Mucosa of descending colon (tissue), 3 donors: Measurements from ENCODE around the gene DGAT2. TPM values are rescaled to one million over a fixed set of nuclear protein-coding genes. Genes with fewer than 3 reads are reported as not detected.
A peak's percentile ranks its signal among the peaks of the same experiment; 100 is the strongest.

Experiments used
- ATAC-seq: fragments of 200-7000 bp; cut with Tn5 transposase; one replicate; pipeline ENCODE4 v1.9.1; 2020; ENCODE audit warnings: mild to moderate bottlenecking, moderate library complexity
- DNase-seq, 3 donors: peaks; one replicate each; pipeline ENCODE4 v3.0.0-alpha.2; 2020
- H3K36me3 ChIP-seq: fragments of 200-600 bp; one replicate; pipeline ENCODE4 v1.8.0; 2021; ENCODE audit warnings: low read depth, mild to moderate bottlenecking
- H3K4me1 ChIP-seq: fragments of 200-600 bp; one replicate; pipeline ENCODE4 v1.8.0; 2021; ENCODE audit warnings: low read depth, mild to moderate bottlenecking
- H3K4me3 ChIP-seq: fragments of 200-600 bp; one replicate; pipeline ENCODE4 v1.8.0; 2021; ENCODE audit warnings: mild to moderate bottlenecking
- H3K9me3 ChIP-seq: fragments of 200-600 bp; one replicate; pipeline ENCODE4 v1.8.0; 2021; ENCODE audit warnings: mild to moderate bottlenecking
- CTCF ChIP-seq: fragments of 200-600 bp; IDR thresholded peaks from one replicate; pipeline ENCODE4 v1.8.0; 2022; ENCODE audit warnings: antibody characterized with exemption, mild to moderate bottlenecking
- intact Hi-C, 2 donors: fragments of 100-400 bp; cut with DNase I in 1 of 2; cut with micrococcal nuclease in 1 of 2; formaldehyde crosslinking; loops; one replicate each; pipeline versions ENCODE4 v1.11.0 to v1.11.1; 2022; cut with DNase I, micrococcal nuclease
- total RNA-seq, 3 donors: library from RNA; stranded (reverse); fragmentation: NEBNext Ultra II Directional in 2 of 3; extraction: Animal tissue kit (Norgen Biotek cat#: 25700) in 2 of 3; gene quantifications; one replicate each; pipeline versions ENCODE4 v1.2.1 to v1.2.4, GENCODE V29; 2021 to 2023
- donor health status: DM: no; HTN: no; CAD: no; lungs with moderate emphysema.
- donor health status: DM: no; HTN: no; CAD: no.
- donor health status: DM: no; HTN: yes; CAD: no.

DGAT2 gene
- total RNA-seq, 3 donors from 2014 or later: 3.4 to 4.2 (median 3.5) TPM

DNA sequence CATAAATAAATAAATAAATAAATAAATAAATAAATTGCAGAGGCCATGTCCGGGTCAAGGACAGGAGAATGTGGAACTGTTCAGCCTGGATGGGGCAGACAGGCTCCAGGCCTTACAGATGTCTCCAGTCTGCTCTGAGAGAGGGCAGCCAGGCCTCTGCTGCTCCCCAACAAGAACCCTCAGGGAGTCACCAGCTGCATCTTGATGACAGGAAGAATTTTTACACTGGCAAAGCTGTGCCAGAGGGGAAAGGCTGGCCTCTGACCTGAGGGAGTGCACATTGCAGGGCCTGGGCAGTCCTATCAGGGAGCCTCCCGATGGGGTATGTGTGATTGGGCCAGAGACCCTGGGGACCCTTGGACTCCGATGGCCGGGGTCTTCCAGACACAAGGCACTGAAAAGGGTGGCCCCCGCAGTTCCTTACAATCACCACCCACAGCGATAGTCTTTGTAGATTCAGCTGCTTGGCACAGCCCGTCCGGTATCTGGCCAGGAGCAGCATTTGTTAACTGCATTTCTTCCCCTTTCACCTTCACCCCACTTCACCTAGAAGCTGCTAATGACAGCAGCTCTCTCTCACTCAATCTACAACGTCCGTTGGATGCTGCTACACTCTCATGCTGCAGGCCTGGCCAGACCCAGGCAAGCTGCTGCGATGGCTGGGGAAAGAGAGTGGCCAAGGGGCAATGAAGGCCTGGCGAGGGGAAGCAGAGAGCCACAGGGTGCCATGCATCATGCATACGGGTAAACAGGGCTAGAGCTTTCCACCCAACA is 42.8 kb upstream of the DGAT2 start:
- intact Hi-C loops: no loop called here
- TF ChIP-seq CTCF: no peak
- Histone ChIP-seq H3K4me1 (peaks cover 10% of the 10 kb centered on the region), H3K36me3 (no peaks in the 10 kb centered on the region), H3K9me3 (no peaks in the 10 kb centered on the region), H3K4me3 (no peak overlapping the region)
- ATAC-seq (no peak), DNase-seq (no peak)

DNA sequence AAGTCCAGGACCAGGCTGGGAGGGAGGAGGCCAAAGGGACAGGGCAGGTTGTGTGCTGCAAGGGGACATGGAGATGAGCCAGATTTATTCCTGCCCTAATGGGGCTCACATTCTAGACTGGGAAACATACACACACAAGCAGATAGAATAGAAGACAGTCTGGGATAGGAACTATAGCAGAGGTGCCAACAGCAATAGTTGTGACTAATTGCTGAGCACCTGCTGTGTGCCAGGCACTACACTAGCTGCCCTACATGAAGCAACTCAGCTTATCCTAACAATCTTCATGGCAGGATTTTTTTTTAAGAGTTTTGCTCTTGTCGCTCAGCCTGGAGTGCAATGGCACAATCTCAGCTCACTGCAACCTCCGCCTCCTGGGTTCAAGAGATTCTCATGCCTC is 39.6 kb upstream of the DGAT2 start:
- no peak overlapping the region for H3K4me3 ChIP-seq
- H3K36me3 ChIP-seq: no peaks in the 10 kb centered on the region
- DNase-seq: no peak
- H3K4me1 ChIP-seq: no peaks in the 10 kb centered on the region
- H3K9me3 ChIP-seq: no peaks in the 10 kb centered on the region
- no peak for ATAC-seq
- no peak for TF ChIP-seq CTCF
- intact Hi-C loops: no loop called here

- peaks cover 5% of the 10 kb centered on the region for H3K4me1 ChIP-seq
- no peaks in the 10 kb centered on the region for H3K9me3 ChIP-seq
- DNase-seq: no peak
- H3K36me3 ChIP-seq: no peaks in the 10 kb centered on the region
- ATAC-seq: no peak
- no peak for TF ChIP-seq CTCF
- intact Hi-C loops: no loop called here
- no peak overlapping the region for H3K4me3 ChIP-seq
Measured at GRCh38 chr11:75731095-75731494, 37.5 kb upstream of the DGAT2 start.

- no peak for TF ChIP-seq CTCF
- H3K36me3 ChIP-seq: no peaks in the 10 kb centered on the region
- H3K4me3 ChIP-seq: no peak overlapping the region
- no peaks in the 10 kb centered on the region for H3K9me3 ChIP-seq
- intact Hi-C loops: no loop called here
- DNase-seq (no peak), ATAC-seq (no peak)
- peaks cover 5% of the 10 kb centered on the region for H3K4me1 ChIP-seq
Measured at GRCh38 chr11:75733071-75733430, 35.5 kb upstream of the DGAT2 start.

GRCh38 chr11:75733431-75734107 is 35.0 kb upstream of the DGAT2 start:
- no peaks in the 10 kb centered on the region for H3K36me3 ChIP-seq
- intact Hi-C loops: no loop called here
- DNase-seq: no peak
- peaks cover 5% of the 10 kb centered on the region for H3K4me1 ChIP-seq
- peak; percentile 82 for ATAC-seq
- no peak for TF ChIP-seq CTCF
- H3K9me3 ChIP-seq: no peaks in the 10 kb centered on the region
- H3K4me3 ChIP-seq: no peak overlapping the region
